HCT116 (cell line): Measurements from ENCODE around the gene EMX1. TPM values are rescaled to one million over a fixed set of nuclear protein-coding genes. Genes with fewer than 3 reads are reported as not detected.

Source experiments
- ATAC-seq: fragments of 200-7000 bp; cut with Tn5 transposase; 2 replicates; pipeline ENCODE4 v1.9.1; 2020; ENCODE audit warnings: mild to moderate bottlenecking, moderate library complexity
- BruUV-seq: library from RNA; stranded (reverse); fragments of 400-500 nt; replicated peaks from 2 replicates; lab custom pipeline; 2021; lab: Mats Ljungman, UMichigan
- CTCF ChIA-PET: fragments of 300-600 bp; sonication (Branson Sonifier 250); formaldehyde crosslinking; loops from one replicate; lab custom pipeline; 2021; ENCODE audit warnings: antibody characterized with exemption; lab: Charles Lee
- POLR2A ChIA-PET: fragments of 300-600, 350-600 bp; sonication (Branson Sonifier 250); formaldehyde crosslinking; loops from one replicate; lab custom pipeline; 2021; ENCODE audit warnings: antibody characterized with exemption; lab: Charles Lee
- RAD21 ChIA-PET, 2 experiments: fragments of 300-600 bp; sonication (Branson Sonifier 250); formaldehyde crosslinking; loops; one replicate each; lab custom pipeline; 2023; ENCODE audit warnings: low total read pairs in 2 of 2; ENCODE audit not compliant: uncharacterized antibody in 2 of 2, unreplicated experiment in 2 of 2, low non-redundant PET in 1 of 2; lab: Charles Lee
- DNase-seq: peaks from one replicate; pipeline ENCODE4 v3.0.0-alpha.2; 2010; ENCODE audit warnings: low read depth, low spot score
- H2AFZ ChIP-seq: fragments of 200-600 bp; shearing (Covaris generic), sonication (generic); 2 replicates; pipeline ENCODE4 v1.6.1; 2017; ENCODE audit warnings: low read depth, mixed run types, mixed read lengths, antibody characterized with exemption, low read length; ENCODE audit not compliant: poor library complexity, severe bottlenecking
- H3K27ac ChIP-seq: 2 replicates; pipeline ENCODE4 v1.5.1; 2012; ENCODE audit warnings: low read depth, low read length
- H3K27me3 ChIP-seq: fragments of 200-600 bp; sonication (generic); 2 replicates; pipeline ENCODE4 v1.6.1; 2016; ENCODE audit warnings: mixed run types, low read length, mixed read lengths; ENCODE audit not compliant: insufficient read depth
- H3K36me3 ChIP-seq, 2 experiments: fragments of 200-500 bp in 1 of 2; fragments of 200-600 bp in 1 of 2; sonication (Bioruptor generic) in 1 of 2; sonication (generic) in 1 of 2; 2 replicates each; pipeline versions ENCODE4 v1.5.1 to v1.6.1; 2014 to 2016; ENCODE audit warnings: low read length in 2 of 2, inconsistent platforms in 1 of 2, mixed read lengths in 1 of 2, mixed run types in 1 of 2; ENCODE audit not compliant: insufficient read depth in 2 of 2, control insufficient read depth in 1 of 2
- H3K4me1 ChIP-seq, 2 experiments: fragments of 200-600 bp in 1 of 2; sonication (generic) in 1 of 2; 2 replicates each; pipeline versions ENCODE4 v1.5.1 to v1.6.1; 2012 to 2017; ENCODE audit warnings: low read length in 2 of 2, inconsistent platforms in 1 of 2, mild to moderate bottlenecking in 1 of 2, mixed read lengths in 1 of 2, mixed run types in 1 of 2, moderate library complexity in 1 of 2; ENCODE audit not compliant: insufficient read depth in 2 of 2, control insufficient read depth in 1 of 2
- H3K4me2 ChIP-seq: fragments of 200-600 bp; sonication (generic); 2 replicates; pipeline ENCODE4 v1.6.1; 2017; ENCODE audit warnings: mixed run types, low read length, mixed read lengths
- H3K4me3 ChIP-seq, 2 experiments: fragments of 200-600 bp in 1 of 2; sonication (generic) in 1 of 2; replicated peaks in 1 of 2; 2 replicates each; pipeline ENCODE4 v1.5.1; 2011 to 2016; ENCODE audit warnings: low read length in 2 of 2, control low read depth in 1 of 2, low read depth in 1 of 2, mild to moderate bottlenecking in 1 of 2, mixed read lengths in 1 of 2, mixed run types in 1 of 2
- H3K79me2 ChIP-seq: fragments of 200-600 bp; sonication (generic); 2 replicates; pipeline ENCODE4 v1.6.1; 2017; ENCODE audit warnings: mild to moderate bottlenecking, mixed run types, low read length, moderate library complexity, mixed read lengths; ENCODE audit not compliant: insufficient read depth
- H3K9ac ChIP-seq: fragments of 200-600 bp; sonication (generic); 2 replicates; pipeline ENCODE4 v1.6.1; 2016; ENCODE audit warnings: low read length, mixed read lengths
- H3K9me2 ChIP-seq: fragments of 200-600 bp; sonication (generic), shearing (Covaris generic); 2 replicates; pipeline ENCODE4 v1.6.1; 2017; ENCODE audit warnings: mixed run types, mild to moderate bottlenecking, moderate library complexity; ENCODE audit not compliant: insufficient read depth
- H3K9me3 ChIP-seq, 2 experiments: fragments of 200-500 bp in 1 of 2; fragments of 200-600 bp in 1 of 2; sonication (Bioruptor generic) in 1 of 2; sonication (generic) in 1 of 2; 2 replicates each; pipeline ENCODE4 v1.6.1; 2014 to 2017; ENCODE audit warnings: low read length in 2 of 2, mixed read lengths in 2 of 2, inconsistent platforms in 1 of 2, low read depth in 1 of 2, mild to moderate bottlenecking in 1 of 2, mixed run types in 1 of 2, moderate library complexity in 1 of 2; ENCODE audit not compliant: control insufficient read depth in 1 of 2, insufficient read depth in 1 of 2
- H4K20me1 ChIP-seq: fragments of 200-600 bp; sonication (generic), shearing (Covaris generic); 2 replicates; pipeline ENCODE4 v1.6.1; 2017; ENCODE audit warnings: mixed run types, mild to moderate bottlenecking, moderate library complexity; ENCODE audit not compliant: insufficient read depth
- CBX3 ChIP-seq: IDR thresholded peaks from 2 replicates; pipeline ENCODE4 v1.6.1; 2012; ENCODE audit warnings: low read depth
- EGR1 ChIP-seq: IDR thresholded peaks from 2 replicates; pipeline ENCODE4 v1.6.1; 2012; ENCODE audit warnings: low read depth
- ELF1 ChIP-seq: IDR thresholded peaks from 2 replicates; pipeline ENCODE4 v1.6.1; 2012; ENCODE audit warnings: low read depth, borderline replicate concordance
- JUND ChIP-seq: IDR thresholded peaks from 2 replicates; pipeline ENCODE4 v1.6.1; 2012
- POLR2A ChIP-seq: IDR thresholded peaks from 2 replicates; pipeline ENCODE4 v1.7.0; 2011; ENCODE audit warnings: borderline replicate concordance; ENCODE audit not compliant: insufficient read depth, insufficient read length; ENCODE audit errors: extremely low read depth
- POLR2AphosphoS5 ChIP-seq: IDR thresholded peaks from 2 replicates; pipeline ENCODE4 v1.6.1; 2011; ENCODE audit warnings: mild to moderate bottlenecking, low read depth, low read length, moderate library complexity
- SIN3A ChIP-seq: IDR thresholded peaks from 2 replicates; pipeline ENCODE4 v1.6.1; 2012; ENCODE audit warnings: low read depth
- SP1 ChIP-seq: IDR thresholded peaks from 2 replicates; pipeline ENCODE4 v1.6.1; 2012; ENCODE audit warnings: low read depth
- TCF7L2 ChIP-seq: IDR thresholded peaks from 2 replicates; pipeline ENCODE4 v1.7.0; 2011; ENCODE audit warnings: borderline replicate concordance, inconsistent platforms; ENCODE audit not compliant: insufficient read depth, insufficient read length; ENCODE audit errors: extremely low read depth
- ZFX ChIP-seq: fragments of 450-650 bp; IDR thresholded peaks from 2 replicates; pipeline ENCODE4 v1.6.1; 2017
- ZNF274 ChIP-seq: fragments of 200-500 bp; sonication (Bioruptor generic); IDR thresholded peaks from 2 replicates; pipeline ENCODE4 v1.6.1; 2014; ENCODE audit warnings: mild to moderate bottlenecking, low read depth, low read length, inconsistent platforms
- intact Hi-C: fragments of 100-400 bp; cut with micrococcal nuclease; formaldehyde crosslinking; loops from 2 replicates; pipeline ENCODE4 v1.10.0; 2022
- total RNA-seq: library from RNA; stranded (reverse); gene quantifications from one replicate; pipeline ENCODE4 v1.2.1, GENCODE V29; 2021; ENCODE audit not compliant: unreplicated experiment
- TF ChIP-seq, protein P1 (sequence below): IDR thresholded peaks from 2 replicates; pipeline ENCODE4 v1.6.1; 2012; ENCODE audit warnings: low read depth
- TF ChIP-seq, protein P2 (sequence below): IDR thresholded peaks from 2 replicates; pipeline ENCODE4 v1.6.1; 2012
- TF ChIP-seq, protein P3 (sequence below): IDR thresholded peaks from 2 replicates; pipeline ENCODE4 v1.6.1; 2012

EMX1 gene
- total RNA-seq, 1 experiment from 2014 or later, result 3.1 TPM

DNA sequence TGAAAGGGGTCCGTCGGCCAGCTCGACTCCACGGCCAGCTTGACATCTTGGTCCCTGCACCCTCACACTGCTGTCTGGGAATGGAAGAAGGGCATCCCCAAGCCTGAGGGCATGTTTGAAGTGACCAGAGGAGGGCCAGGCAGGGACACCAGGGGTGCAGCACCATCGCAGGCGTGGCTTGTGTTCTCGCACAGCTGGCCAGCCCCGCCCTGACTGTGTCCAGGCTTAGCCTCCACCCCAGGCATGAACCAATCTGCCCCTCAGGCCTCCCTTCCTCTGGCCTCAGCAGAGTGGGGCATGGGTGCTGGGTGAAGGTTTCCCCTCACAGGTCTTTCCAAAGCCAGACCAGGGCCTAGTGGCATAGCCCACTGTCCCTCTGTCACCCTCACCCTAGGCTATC, 25.0 kb downstream of the EMX1 start:
- TF ChIP-seq, protein P1, sequence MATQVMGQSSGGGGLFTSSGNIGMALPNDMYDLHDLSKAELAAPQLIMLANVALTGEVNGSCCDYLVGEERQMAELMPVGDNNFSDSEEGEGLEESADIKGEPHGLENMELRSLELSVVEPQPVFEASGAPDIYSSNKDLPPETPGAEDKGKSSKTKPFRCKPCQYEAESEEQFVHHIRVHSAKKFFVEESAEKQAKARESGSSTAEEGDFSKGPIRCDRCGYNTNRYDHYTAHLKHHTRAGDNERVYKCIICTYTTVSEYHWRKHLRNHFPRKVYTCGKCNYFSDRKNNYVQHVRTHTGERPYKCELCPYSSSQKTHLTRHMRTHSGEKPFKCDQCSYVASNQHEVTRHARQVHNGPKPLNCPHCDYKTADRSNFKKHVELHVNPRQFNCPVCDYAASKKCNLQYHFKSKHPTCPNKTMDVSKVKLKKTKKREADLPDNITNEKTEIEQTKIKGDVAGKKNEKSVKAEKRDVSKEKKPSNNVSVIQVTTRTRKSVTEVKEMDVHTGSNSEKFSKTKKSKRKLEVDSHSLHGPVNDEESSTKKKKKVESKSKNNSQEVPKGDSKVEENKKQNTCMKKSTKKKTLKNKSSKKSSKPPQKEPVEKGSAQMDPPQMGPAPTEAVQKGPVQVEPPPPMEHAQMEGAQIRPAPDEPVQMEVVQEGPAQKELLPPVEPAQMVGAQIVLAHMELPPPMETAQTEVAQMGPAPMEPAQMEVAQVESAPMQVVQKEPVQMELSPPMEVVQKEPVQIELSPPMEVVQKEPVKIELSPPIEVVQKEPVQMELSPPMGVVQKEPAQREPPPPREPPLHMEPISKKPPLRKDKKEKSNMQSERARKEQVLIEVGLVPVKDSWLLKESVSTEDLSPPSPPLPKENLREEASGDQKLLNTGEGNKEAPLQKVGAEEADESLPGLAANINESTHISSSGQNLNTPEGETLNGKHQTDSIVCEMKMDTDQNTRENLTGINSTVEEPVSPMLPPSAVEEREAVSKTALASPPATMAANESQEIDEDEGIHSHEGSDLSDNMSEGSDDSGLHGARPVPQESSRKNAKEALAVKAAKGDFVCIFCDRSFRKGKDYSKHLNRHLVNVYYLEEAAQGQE, result no peak
- TF ChIP-seq TCF7L2 (no peak), POLR2A (no peak)
- TF ChIP-seq, protein P2, sequence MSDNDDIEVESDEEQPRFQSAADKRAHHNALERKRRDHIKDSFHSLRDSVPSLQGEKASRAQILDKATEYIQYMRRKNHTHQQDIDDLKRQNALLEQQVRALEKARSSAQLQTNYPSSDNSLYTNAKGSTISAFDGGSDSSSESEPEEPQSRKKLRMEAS, result no peak
- no peaks in the 10 kb centered on the region for H3K4me1 ChIP-seq

DNA sequence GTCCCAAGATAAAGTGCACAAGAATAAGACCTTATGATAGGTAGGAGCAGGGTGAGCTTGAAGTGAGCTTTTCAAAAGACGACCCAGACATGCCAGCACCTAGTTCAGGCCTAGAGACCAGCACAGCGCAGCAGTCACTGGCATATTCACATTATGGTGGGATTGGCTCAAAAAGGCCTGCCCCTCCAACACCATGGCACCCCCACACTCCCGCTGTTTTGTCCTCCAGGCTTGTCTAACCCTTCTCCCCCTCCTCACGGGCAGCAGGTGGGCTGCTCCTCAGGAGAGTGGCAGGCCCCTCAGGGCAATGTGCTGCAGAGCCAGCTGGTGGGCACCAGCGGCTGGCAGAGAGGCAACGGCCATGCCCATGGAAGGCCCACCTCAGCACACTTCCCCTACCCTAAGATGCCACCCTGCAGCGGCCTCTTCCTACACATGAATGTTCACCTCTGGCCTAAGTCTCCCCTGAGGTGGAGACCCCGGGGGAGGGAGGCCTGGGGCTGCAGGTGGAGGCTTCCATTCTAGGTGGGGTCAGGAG, 25.6 kb downstream of the EMX1 start:
- Histone ChIP-seq H3K27ac (no peak overlapping the region), H3K4me2 (no peak overlapping the region), H3K79me2 (no peaks in the 10 kb centered on the region), H3K9ac (no peak overlapping the region), H3K4me1 (no peaks in the 10 kb centered on the region), H2AFZ (no peak overlapping the region), H4K20me1 (no peaks in the 10 kb centered on the region), H3K4me3 (no peak overlapping the region), H3K9me3 (no peaks in the 10 kb centered on the region), H3K36me3 (no peaks in the 10 kb centered on the region), H3K27me3 (no peaks in the 10 kb centered on the region), H3K9me2 (no peaks in the 10 kb centered on the region)
- ChIA-PET RAD21 (no interaction called here), CTCF (no interaction called here), POLR2A (no interaction called here)
- intact Hi-C loops, result no loop called here
- BruUV-seq, result no TSS peak
- ATAC-seq, result no peak
- DNase-seq, result no peak
- no peak for TF ChIP-seq ELF1
- TF ChIP-seq, protein P3, sequence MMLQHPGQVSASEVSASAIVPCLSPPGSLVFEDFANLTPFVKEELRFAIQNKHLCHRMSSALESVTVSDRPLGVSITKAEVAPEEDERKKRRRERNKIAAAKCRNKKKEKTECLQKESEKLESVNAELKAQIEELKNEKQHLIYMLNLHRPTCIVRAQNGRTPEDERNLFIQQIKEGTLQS, result no peak
- TF ChIP-seq, protein P1, result no peak
- TF ChIP-seq POLR2AphosphoS5, result no peak
- TF ChIP-seq ZNF274, result no peak
- TF ChIP-seq JUND, result no peak
- no peak for TF ChIP-seq POLR2A
- TF ChIP-seq SP1, result no peak
- TF ChIP-seq, protein P2, result no peak
- no peak for TF ChIP-seq EGR1
- TF ChIP-seq ZFX, result no peak
- TF ChIP-seq SIN3A, result no peak
- TF ChIP-seq CBX3, result no peak

More for the DNA sequence above, 25.0 kb downstream of the EMX1 start:
- Histone ChIP-seq H3K9me2 (no peaks in the 10 kb centered on the region), H3K9ac (no peak overlapping the region), H3K4me3 (no peak overlapping the region), H3K27me3 (no peaks in the 10 kb centered on the region), H3K36me3 (no peaks in the 10 kb centered on the region), H4K20me1 (no peaks in the 10 kb centered on the region), H3K4me2 (no peak overlapping the region), H3K9me3 (no peaks in the 10 kb centered on the region), H2AFZ (no peak overlapping the region), H3K27ac (no peak overlapping the region), H3K79me2 (no peaks in the 10 kb centered on the region)
- POLR2A ChIA-PET, result no interaction called here
- DNase-seq (no peak), ATAC-seq (no peak)
- CTCF ChIA-PET, result no interaction called here
- RAD21 ChIA-PET, result no interaction called here
- intact Hi-C loops, result no loop called here
- no TSS peak for BruUV-seq
